MCF 10A (cell line): ENCODE measurements around the gene CMTM1. TPM values are rescaled to one million over a fixed set of nuclear protein-coding genes. Genes with fewer than 3 reads are reported as not detected.

Source experiments
- BruUV-seq: library from RNA; stranded (reverse); fragments of 400-500 nt; replicated peaks from 2 replicates; lab custom pipeline; 2021; lab: Mats Ljungman, UMichigan
- CTCF ChIA-PET: fragments of 300-600 bp; sonication (Branson Sonifier 250); formaldehyde crosslinking; extraction: SDS; loops from one replicate; lab custom pipeline; 2021; ENCODE audit warnings: antibody characterized with exemption, inconsistent platforms; lab: Yijun Ruan, JAX
- POLR2A ChIA-PET: fragments of 300-600, 350-650 bp; sonication (Branson Sonifier 250); formaldehyde crosslinking; extraction: SDS; loops from one replicate; lab custom pipeline; 2020; ENCODE audit warnings: antibody characterized with exemption, inconsistent platforms; lab: Yijun Ruan, JAX
- DNase-seq: peaks from one replicate; pipeline ENCODE4 v3.0.0-alpha.2; 2018; ENCODE audit not compliant: unreplicated experiment
- H3K27ac Mint-ChIP-seq: one replicate; pipeline ENCODE4 v1.8.0; 2022; ENCODE audit warnings: mild to moderate bottlenecking, low read depth, mixed read lengths; ENCODE audit not compliant: unreplicated experiment
- H3K27me3 Mint-ChIP-seq: one replicate; pipeline ENCODE4 v1.8.0; 2022; ENCODE audit warnings: mixed read lengths; ENCODE audit not compliant: insufficient read depth, unreplicated experiment
- H3K36me3 Mint-ChIP-seq: one replicate; pipeline ENCODE4 v1.8.0; 2022; ENCODE audit warnings: mild to moderate bottlenecking, moderate library complexity, mixed read lengths; ENCODE audit not compliant: insufficient read depth, unreplicated experiment
- H3K4me1 Mint-ChIP-seq: one replicate; pipeline ENCODE4 v1.8.0; 2022; ENCODE audit warnings: mixed read lengths; ENCODE audit not compliant: insufficient read depth, unreplicated experiment
- H3K4me3 Mint-ChIP-seq: one replicate; pipeline ENCODE4 v1.8.0; 2022; ENCODE audit warnings: mild to moderate bottlenecking, moderate library complexity, mixed read lengths; ENCODE audit not compliant: unreplicated experiment
- H3K9me3 Mint-ChIP-seq: one replicate; pipeline ENCODE4 v1.8.0; 2022; ENCODE audit warnings: mixed read lengths; ENCODE audit not compliant: unreplicated experiment
- intact Hi-C: fragments of 100-400 bp; cut with micrococcal nuclease; formaldehyde crosslinking; loops from 2 replicates; pipeline ENCODE4 v1.14.1; 2022
- total RNA-seq: library from RNA; stranded (reverse); gene quantifications from 2 replicates; pipeline ENCODE4 v1.2.3, GENCODE V29; 2022
- TF ChIP-seq, protein P1 (sequence below): fragments of 200-600 bp; IDR thresholded peaks from one replicate; pipeline ENCODE4 v1.8.0; 2022; ENCODE audit warnings: antibody characterized with exemption, mild to moderate bottlenecking; ENCODE audit not compliant: unreplicated experiment

Gene CMTM1
- total RNA-seq, 1 experiment from 2014 or later = 2.1 TPM

GRCh38 chr16:66552286-66553177 lies 13.7 kb upstream of the CMTM1 start, which contains the start of gene CKLF:
TSS of gene CKLF (plus strand) at chr16:66552576. CDS start at chr16:66552716, 140 bp downstream.
- TSS peak; percentile 42 for BruUV-seq
- intact Hi-C loops = loop anchor here (2.0 to 10.0 kb wide), 2 partner anchors 44 to 148 kb away; no protein-coding TSS in a partner anchor
- Mint-ChIP-seq H3K4me1 (peaks cover 52% of the 10 kb centered on the region), H3K27me3 (no peaks in the 10 kb centered on the region), H3K36me3 (peaks cover 28% of the 10 kb centered on the region), H3K9me3 (no peaks in the 10 kb centered on the region), H3K27ac (peak within 1 kb of the TSS; percentile 86), H3K4me3 (peak within 1 kb of the TSS; percentile 89)
- CTCF ChIA-PET = interaction anchor here (0.5 to 2.4 kb wide), 14 partner anchors 10 to 315 kb away, joined by 3 to 17 read pairs (median 3); no protein-coding TSS in a partner anchor
- POLR2A ChIA-PET = interaction anchor here (0.6 to 7.6 kb wide), 18 partner anchors 10 to 1309 kb away, joined by 3 to 97 read pairs (median 4); partner anchors contain the start of genes CMTM1 and NAE1
- DNase-seq = peak; percentile 88
- TF ChIP-seq, protein P1, sequence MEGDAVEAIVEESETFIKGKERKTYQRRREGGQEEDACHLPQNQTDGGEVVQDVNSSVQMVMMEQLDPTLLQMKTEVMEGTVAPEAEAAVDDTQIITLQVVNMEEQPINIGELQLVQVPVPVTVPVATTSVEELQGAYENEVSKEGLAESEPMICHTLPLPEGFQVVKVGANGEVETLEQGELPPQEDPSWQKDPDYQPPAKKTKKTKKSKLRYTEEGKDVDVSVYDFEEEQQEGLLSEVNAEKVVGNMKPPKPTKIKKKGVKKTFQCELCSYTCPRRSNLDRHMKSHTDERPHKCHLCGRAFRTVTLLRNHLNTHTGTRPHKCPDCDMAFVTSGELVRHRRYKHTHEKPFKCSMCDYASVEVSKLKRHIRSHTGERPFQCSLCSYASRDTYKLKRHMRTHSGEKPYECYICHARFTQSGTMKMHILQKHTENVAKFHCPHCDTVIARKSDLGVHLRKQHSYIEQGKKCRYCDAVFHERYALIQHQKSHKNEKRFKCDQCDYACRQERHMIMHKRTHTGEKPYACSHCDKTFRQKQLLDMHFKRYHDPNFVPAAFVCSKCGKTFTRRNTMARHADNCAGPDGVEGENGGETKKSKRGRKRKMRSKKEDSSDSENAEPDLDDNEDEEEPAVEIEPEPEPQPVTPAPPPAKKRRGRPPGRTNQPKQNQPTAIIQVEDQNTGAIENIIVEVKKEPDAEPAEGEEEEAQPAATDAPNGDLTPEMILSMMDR = no peak

DNA sequence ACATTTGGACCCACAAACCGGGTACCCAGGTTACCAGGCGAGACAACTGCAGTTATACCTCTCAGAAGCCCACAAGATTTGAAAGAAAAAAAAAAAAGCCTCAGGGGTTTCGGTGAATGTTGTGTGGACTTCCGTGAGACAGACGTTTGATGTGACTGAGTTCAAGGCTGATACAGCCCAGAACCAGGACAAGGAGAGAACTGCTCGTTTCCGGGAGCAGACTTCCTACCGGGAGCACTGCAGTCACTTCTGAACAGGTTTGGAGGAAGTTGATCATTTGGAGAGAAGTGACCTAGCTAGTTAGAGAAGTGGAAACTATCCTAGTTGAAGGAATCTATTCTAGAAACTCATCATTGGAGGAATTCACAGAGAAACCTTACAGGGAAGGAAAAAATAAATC lies 13.0 kb upstream of the CMTM1 start:
- Mint-ChIP-seq H3K27me3 (no peaks in the 10 kb centered on the region), H3K27ac (peak overlapping the region; percentile 86), H3K9me3 (no peaks in the 10 kb centered on the region), H3K4me1 (peaks cover 45% of the 10 kb centered on the region), H3K36me3 (peaks cover 35% of the 10 kb centered on the region), H3K4me3 (peak overlapping the region; percentile 89)
- no peak for DNase-seq
- CTCF ChIA-PET = interaction anchor here (0.9 to 1.7 kb wide), 6 partner anchors 9 to 315 kb away, joined by 3 to 7 read pairs (median 3); no protein-coding TSS in a partner anchor
- TF ChIP-seq, protein P1 = no peak
- intact Hi-C loops = loop anchor here (2.0 to 10.0 kb wide), 2 partner anchors 44 to 148 kb away; no protein-coding TSS in a partner anchor
- POLR2A ChIA-PET = interaction anchor here (0.7 to 7.6 kb wide), 14 partner anchors 9 to 1308 kb away, joined by 3 to 97 read pairs (median 4); partner anchors contain the start of gene NAE1
- no TSS peak for BruUV-seq

GRCh38 chr16:66554021-66554420 lies 12.2 kb upstream of the CMTM1 start:
- intact Hi-C loops = loop anchor here (10.0 kb wide), 1 partner anchor 149 kb away; no protein-coding TSS in a partner anchor
- H3K27me3 Mint-ChIP-seq = no peaks in the 10 kb centered on the region
- no peak overlapping the region for H3K27ac Mint-ChIP-seq
- BruUV-seq = no TSS peak
- no peaks in the 10 kb centered on the region for H3K9me3 Mint-ChIP-seq
- peak overlapping the region; percentile 89 for H3K4me3 Mint-ChIP-seq
- TF ChIP-seq, protein P1 = no peak
- ChIA-PET POLR2A (interaction anchor here (0.9 to 7.6 kb wide), 7 partner anchors 11 to 145 kb away, joined by 3 to 97 read pairs (median 4); no protein-coding TSS in a partner anchor), CTCF (interaction anchor here (0.9 to 1.0 kb wide), 3 partner anchors 10 to 49 kb away, joined by 3 read pairs; no protein-coding TSS in a partner anchor)
- H3K4me1 Mint-ChIP-seq = peaks cover 37% of the 10 kb centered on the region
- peaks cover 39% of the 10 kb centered on the region for H3K36me3 Mint-ChIP-seq
- no peak for DNase-seq
